Lung (tissue), 12 donors: ENCODE data around the gene PALLD. TPM values are rescaled to one million over a fixed set of nuclear protein-coding genes. Genes with fewer than 3 reads are reported as not detected.

Experiments
- ATAC-seq: fragments of 200-7000 bp; cut with Tn5 transposase; one replicate; pipeline ENCODE4 v1.9.1; 2020; ENCODE audit warnings: moderate number of reproducible peaks; ENCODE audit not compliant: insufficient read depth, low FRiP score
- DNase-seq, 3 donors: peaks; one replicate each; pipeline ENCODE4 v3.0.0-alpha.2; 2013 to 2017
- H3K27ac ChIP-seq, 2 donors: one replicate each; pipeline ENCODE4 v1.5.1; 2013; ENCODE audit warnings: mild to moderate bottlenecking in 2 of 2, moderate library complexity in 2 of 2, control low read depth in 1 of 2, inconsistent platforms in 1 of 2, low read depth in 1 of 2, low read length in 1 of 2
- H3K27me3 ChIP-seq, 3 donors: one replicate each; pipeline ENCODE4 v1.5.1; 2013; ENCODE audit warnings: low read length in 2 of 3; ENCODE audit not compliant: control insufficient read depth in 3 of 3, insufficient read depth in 3 of 3
- H3K36me3 ChIP-seq, 4 donors: one replicate each; pipeline ENCODE4 v1.5.1; 2013; ENCODE audit warnings: low read length in 4 of 4, mild to moderate bottlenecking in 1 of 4, moderate library complexity in 1 of 4; ENCODE audit not compliant: control insufficient read depth in 4 of 4, insufficient read depth in 4 of 4
- H3K4me1 ChIP-seq, 5 donors: one replicate each; pipeline ENCODE4 v1.5.1; 2013; ENCODE audit warnings: low read length in 5 of 5, mild to moderate bottlenecking in 2 of 5, moderate library complexity in 1 of 5; ENCODE audit not compliant: control insufficient read depth in 5 of 5, insufficient read depth in 5 of 5
- H3K4me3 ChIP-seq: one replicate; pipeline ENCODE4 v1.5.1; 2013; ENCODE audit warnings: mild to moderate bottlenecking, control low read depth, moderate library complexity
- H3K9ac ChIP-seq, 2 donors: one replicate each; pipeline ENCODE4 v1.5.1; 2013; ENCODE audit warnings: low read length in 2 of 2, control low read depth in 1 of 2; ENCODE audit not compliant: insufficient read depth in 1 of 2
- H3K9me3 ChIP-seq, 4 donors: one replicate each; pipeline ENCODE4 v1.5.1; 2013; ENCODE audit warnings: low read length in 3 of 4, mild to moderate bottlenecking in 1 of 4, moderate library complexity in 1 of 4; ENCODE audit not compliant: control insufficient read depth in 4 of 4, insufficient read depth in 3 of 4
- WGBS, 2 donors: extraction: QIAGEN DNeasy Blood & Tissue Kit; methylation state at CpG; one replicate each; pipeline ENCODE4 v1.1.7; 2013; 5-methylcytosine and 5-hydroxymethylcytosine counted together
- polyA plus RNA-seq, 2 donors: library from polyadenylated mRNA; stranded (reverse); fragments of 200-250 nt; gene quantifications; one replicate each; pipeline ENCODE4 v1.2.1, GENCODE V29; 2013
- total RNA-seq, 2 donors: library from RNA; depleted of rRNA in 1 of 2; stranded (reverse); fragments of >200 nt in 1 of 2; gene quantifications; one replicate each; pipeline ENCODE4 v1.2.1, GENCODE V29; 2014 to 2021
- TF ChIP-seq, protein P1 (sequence below): IDR thresholded peaks from 2 replicates; pipeline ENCODE4 v1.5.1; 2012; ENCODE audit warnings: mild to moderate bottlenecking; ENCODE audit errors: control extremely low read depth, extremely low read depth
- donor health status: control.
- donor health status: control.
- donor health status: Bipolar disorder and iron deficiency.
- donor health status: healthy.
- donor health status: DM: yes; HTN: yes; CAD: no.

The PALLD gene
- total and polyA plus RNA-seq, 4 donors, result 20.7 to 139 (median 63.0) TPM

DNA sequence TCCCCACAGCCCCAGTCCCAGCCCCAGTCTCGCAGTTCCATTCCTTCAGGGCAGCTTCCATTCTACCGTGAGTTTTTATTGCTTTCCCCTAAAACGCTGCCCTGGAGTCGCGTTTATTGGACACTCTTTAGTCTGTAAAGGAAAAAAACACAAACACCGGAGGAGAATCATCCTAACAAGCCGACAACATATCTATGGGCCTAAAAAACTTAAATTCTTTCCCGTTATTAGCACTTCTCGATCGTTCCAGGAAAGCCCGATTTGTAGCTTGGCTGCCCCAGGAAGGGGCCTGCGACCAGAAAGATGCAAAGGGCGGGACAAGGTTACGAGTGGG lies 334.7 kb downstream of the PALLD start:
- peak overlapping the region; percentile 68 for H3K4me3 ChIP-seq
- H3K4me1 ChIP-seq, result peaks cover 2 to 15% (median 4%) of the 10 kb centered on the region in 5 donors
- H3K9me3 ChIP-seq, result no peaks in the 10 kb centered on the region
- H3K27ac ChIP-seq, result peak overlapping the region; percentile 49 to 96
- H3K36me3 ChIP-seq, result peaks cover 0 to 3% (median 0%) of the 10 kb centered on the region in 4 donors
- 6% methylated on average over 14 of the region's 14 CpGs for WGBS, 2 donors
- DNase-seq, result no peak
- ATAC-seq, result no peak
- TF ChIP-seq, protein P1, sequence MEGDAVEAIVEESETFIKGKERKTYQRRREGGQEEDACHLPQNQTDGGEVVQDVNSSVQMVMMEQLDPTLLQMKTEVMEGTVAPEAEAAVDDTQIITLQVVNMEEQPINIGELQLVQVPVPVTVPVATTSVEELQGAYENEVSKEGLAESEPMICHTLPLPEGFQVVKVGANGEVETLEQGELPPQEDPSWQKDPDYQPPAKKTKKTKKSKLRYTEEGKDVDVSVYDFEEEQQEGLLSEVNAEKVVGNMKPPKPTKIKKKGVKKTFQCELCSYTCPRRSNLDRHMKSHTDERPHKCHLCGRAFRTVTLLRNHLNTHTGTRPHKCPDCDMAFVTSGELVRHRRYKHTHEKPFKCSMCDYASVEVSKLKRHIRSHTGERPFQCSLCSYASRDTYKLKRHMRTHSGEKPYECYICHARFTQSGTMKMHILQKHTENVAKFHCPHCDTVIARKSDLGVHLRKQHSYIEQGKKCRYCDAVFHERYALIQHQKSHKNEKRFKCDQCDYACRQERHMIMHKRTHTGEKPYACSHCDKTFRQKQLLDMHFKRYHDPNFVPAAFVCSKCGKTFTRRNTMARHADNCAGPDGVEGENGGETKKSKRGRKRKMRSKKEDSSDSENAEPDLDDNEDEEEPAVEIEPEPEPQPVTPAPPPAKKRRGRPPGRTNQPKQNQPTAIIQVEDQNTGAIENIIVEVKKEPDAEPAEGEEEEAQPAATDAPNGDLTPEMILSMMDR, result no peak
- H3K27me3 ChIP-seq, result peaks cover 0 to 5% (median 0%) of the 10 kb centered on the region in 3 donors
- peak overlapping the region; percentile 92 to 93 for H3K9ac ChIP-seq

DNA sequence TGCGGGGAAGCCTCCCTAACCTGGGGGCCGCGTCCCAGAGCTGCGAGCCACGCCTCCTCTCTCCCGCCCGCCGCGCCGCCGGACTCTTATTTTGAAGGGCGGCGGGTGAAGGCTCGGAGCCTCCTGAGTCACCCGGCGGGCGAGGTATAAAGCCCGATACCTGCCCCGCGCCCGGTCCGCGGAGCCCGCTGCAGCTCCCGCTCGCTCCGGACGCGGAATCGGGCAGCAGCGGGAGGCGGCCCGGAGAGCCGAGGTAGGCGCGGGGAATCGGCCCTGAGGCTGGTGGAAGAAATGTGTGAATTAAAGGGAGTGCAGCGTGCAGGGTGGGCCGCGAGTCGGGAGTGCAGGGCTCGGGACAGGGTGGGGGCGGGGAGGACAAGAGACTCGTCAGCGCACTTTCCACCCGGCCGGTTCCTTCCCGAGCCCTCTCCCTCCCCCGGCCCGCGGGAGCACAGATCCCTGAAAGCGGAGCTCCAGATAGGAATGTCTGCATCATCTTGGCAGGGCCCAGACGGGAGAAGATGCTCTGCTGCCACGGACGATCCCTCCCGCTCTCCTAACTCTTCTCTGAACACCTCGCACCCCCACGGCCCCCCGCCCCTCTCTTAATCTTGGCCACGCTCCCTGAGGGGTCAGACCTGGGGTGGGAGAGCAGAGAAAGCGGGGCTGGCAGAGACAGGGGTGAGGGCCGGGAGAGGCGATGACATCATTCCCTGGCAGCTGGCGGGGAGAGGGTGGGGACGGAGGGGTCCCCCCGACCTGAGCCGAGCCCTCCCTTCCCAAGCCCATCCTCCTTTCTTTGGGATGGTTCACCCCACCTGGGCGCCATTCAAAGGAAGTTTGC lies 335.3 kb downstream of the PALLD start:
- Histone ChIP-seq H3K9me3 (no peaks in the 10 kb centered on the region), H3K4me3 (peak overlapping the region; percentile 68), H3K27me3 (peaks cover 0 to 5% (median 0%) of the 10 kb centered on the region in 3 donors), H3K9ac (peak overlapping the region; percentile 92 to 93), H3K4me1 (peaks cover 3 to 15% (median 4%) of the 10 kb centered on the region in 5 donors), H3K27ac (peak overlapping the region; percentile 89 to 96), H3K36me3 (peaks cover 0 to 3% (median 0%) of the 10 kb centered on the region in 4 donors)
- DNase-seq (peak; percentile 84 to 90 (median 87)), ATAC-seq (peak; percentile 85)
- 1% methylated on average over 61 to 68 of the region's 68 CpGs for WGBS, 2 donors
- TF ChIP-seq, protein P1, result no peak

DNA sequence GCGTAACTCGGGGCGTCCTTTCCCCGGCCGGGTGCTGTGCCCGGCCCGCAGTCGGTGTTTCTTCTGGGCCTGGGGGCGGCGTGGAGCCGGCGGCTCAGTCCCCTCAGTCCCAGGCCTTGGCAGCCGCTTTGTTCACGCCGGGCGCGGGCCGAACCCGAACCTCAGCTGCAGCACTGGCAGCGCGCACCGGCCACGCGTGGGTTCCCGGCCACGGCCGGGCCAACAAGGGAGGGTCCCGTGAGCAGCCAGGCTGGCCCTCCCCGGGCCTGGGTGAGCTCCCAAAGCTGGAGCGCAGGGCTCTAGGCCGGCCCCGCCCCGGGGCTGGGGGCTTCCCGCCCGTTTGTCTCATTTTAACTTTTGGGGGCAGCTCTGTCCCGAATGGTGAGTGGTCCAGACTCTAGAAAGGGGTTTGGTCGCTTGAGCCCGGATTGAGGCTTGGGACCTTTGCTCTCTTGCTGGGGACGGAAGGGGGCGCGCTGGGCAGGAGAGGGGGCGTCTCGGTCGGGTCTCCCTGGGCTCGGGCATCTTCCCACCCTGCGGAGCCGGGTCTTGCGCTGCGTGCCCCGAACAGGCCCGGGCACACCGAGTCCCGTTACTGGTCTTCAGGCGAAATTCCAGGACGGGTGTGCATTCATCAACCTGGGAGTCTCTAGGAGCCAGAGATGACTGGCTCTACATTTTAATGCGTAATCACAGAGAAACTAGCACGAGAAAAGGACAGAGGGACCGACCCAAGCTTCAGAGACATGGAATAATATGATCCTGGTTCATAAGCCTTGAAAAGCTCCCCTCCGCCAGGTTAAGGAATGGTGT lies 336.1 kb downstream of the PALLD start:
- H3K9ac ChIP-seq, result peak overlapping the region; percentile 85 to 93
- DNase-seq, result peak; percentile 71 to 80 (median 75)
- H3K27ac ChIP-seq, result peak overlapping the region; percentile 89 to 96
- TF ChIP-seq, protein P1, result no peak
- H3K4me1 ChIP-seq, result peaks cover 4 to 18% (median 6%) of the 10 kb centered on the region in 5 donors
- H3K36me3 ChIP-seq, result peaks cover 0 to 3% (median 0%) of the 10 kb centered on the region in 4 donors
- 9 to 12% methylated on average over 58 to 59 of the region's 59 CpGs for WGBS, 2 donors
- peaks cover 0 to 5% (median 0%) of the 10 kb centered on the region in 3 donors for H3K27me3 ChIP-seq
- peak overlapping the region; percentile 68 for H3K4me3 ChIP-seq
- peak; percentile 8 for ATAC-seq
- no peaks in the 10 kb centered on the region for H3K9me3 ChIP-seq
